RPMI7951 (cell line): ENCODE measurements around the gene SEC61A1. TPM values are rescaled to one million over a fixed set of nuclear protein-coding genes. Genes with fewer than 3 reads are reported as not detected.

Experiments used
- DNase-seq: peaks from one replicate; pipeline ENCODE4 v3.0.0-alpha.2; 2012; ENCODE audit warnings: low read depth
- total RNA-seq: library from RNA; depleted of rRNA; stranded (reverse); fragments of >200 nt; shearing (Covaris generic); gene quantifications from 2 replicates; pipeline ENCODE4 v1.2.3, GENCODE V29; 2014

Gene SEC61A1
- total RNA-seq, 1 experiment from 2014 or later, result 211 TPM

- no peak for DNase-seq
Measured at GRCh38 chr3:128077665-128078064, 25.4 kb downstream of the SEC61A1 start.

DNA sequence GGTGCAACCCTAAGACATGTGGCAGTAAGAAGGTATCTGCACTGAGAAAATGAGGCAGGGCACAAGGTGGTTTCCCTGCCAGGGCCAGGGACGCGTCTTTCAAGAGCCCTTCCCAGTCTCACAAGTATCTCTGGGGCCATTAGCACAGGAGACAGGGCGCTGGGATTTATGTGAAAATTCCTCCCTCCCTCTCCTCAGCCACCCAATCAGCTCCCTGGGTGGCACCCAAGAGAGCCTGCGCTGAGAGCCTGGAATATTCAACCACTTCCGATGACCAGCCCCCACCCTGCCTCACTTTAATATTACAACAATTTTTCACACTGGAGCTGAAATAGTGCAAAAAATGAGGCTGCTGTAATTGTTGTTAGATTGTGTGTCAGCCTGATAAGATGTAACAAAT lies 26.1 kb downstream of the SEC61A1 start:
- no peak for DNase-seq

GRCh38 chr3:128078875-128079274 lies 26.6 kb downstream of the SEC61A1 start:
- no peak for DNase-seq

GRCh38 chr3:128079823-128080222 lies 27.6 kb downstream of the SEC61A1 start:
- no peak for DNase-seq

DNA sequence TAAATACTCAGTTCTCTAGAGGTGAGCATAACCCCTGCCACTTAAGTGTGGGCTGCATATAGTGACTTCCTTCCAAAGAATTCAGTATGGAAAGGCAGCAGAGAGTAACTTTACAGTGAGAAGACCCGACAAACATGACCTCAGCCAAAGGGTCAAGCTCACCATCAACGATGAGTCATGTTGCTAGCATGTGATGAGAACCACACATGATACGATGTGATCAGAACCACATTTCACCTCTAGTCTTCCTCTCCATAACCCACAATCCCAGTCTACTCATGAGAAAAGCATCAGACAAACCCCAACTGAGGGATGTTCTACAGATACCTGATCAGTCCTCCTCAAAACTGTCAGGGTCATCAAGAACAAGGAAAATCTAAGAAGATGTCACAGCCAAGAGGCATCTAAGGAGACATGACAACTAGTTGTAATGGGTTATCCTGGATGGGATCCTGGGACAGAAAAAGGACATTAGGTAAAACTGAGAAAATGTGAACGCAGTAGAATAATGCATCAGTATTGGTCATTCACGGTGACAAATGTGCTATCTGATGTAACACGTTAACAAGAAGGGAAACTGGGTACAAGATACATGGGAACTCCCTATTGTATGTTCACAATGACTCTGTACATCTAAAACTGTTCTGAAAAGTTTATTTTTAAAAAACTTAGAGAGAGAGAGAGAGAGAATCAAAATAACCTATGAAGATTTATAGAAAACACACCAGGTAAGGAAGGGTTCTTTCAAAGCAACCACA lies 28.3 kb downstream of the SEC61A1 start:
- DNase-seq, result peak; percentile 97

- no peak for DNase-seq
Measured at GRCh38 chr3:128081226-128081625, 29.0 kb downstream of the SEC61A1 start.

- peak; percentile 48 for DNase-seq
Measured at GRCh38 chr3:128081846-128082245, 29.6 kb downstream of the SEC61A1 start.

DNA sequence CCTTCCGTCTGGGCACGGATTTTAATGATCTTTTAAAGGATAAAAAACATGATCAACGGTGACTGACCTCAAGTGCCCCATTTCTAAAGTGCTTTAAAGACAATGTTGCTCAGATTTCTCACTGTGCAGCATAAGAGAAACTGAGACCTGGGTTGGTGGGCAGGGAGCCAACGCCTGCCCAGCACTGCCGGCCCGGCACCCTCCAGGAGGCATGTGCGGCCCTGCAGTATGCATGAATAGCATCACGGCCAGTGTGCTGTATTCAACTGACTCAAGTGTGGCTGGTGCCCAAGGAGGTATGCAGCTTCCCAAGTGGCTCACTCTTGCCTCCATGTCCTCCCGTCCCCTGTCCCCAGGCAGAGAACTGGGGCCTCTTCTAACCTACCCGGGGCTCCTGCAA lies 30.3 kb downstream of the SEC61A1 start:
- DNase-seq, result no peak

- DNase-seq, result no peak
Measured at GRCh38 chr3:128083396-128083795, 31.2 kb downstream of the SEC61A1 start.

- peak; percentile 41 for DNase-seq
Measured at GRCh38 chr3:128083980-128084674, 31.9 kb downstream of the SEC61A1 start.

DNA sequence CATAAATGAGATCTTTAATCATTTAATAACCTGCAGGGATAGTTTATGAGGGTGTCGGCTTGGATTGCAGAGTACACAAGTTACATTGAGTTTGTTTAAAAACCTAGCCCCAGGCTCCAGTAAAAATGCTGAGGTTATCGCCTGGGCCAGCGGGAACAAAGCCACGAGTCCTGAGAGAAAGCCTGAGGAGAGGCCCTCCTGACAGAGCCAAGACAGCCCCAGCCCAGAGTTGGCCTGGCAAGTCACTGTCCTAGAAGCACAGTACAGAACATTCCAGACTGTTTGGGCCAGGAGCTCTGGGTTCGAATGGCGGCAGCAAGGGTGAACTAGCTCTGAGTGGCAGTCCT lies 32.4 kb downstream of the SEC61A1 start:
- no peak for DNase-seq

GRCh38 chr3:128089135-128089534 lies 36.9 kb downstream of the SEC61A1 start:
- no peak for DNase-seq

GRCh38 chr3:128091586-128091985 lies 39.3 kb downstream of the SEC61A1 start:
- DNase-seq, result peak; percentile 25

GRCh38 chr3:128094295-128095151 lies 42.3 kb downstream of the SEC61A1 start:
- no peak for DNase-seq

GRCh38 chr3:128095222-128095703 lies 43.0 kb downstream of the SEC61A1 start:
- DNase-seq, result peak; percentile 78

- DNase-seq, result no peak
Measured at GRCh38 chr3:128098234-128098633, 46.0 kb downstream of the SEC61A1 start.

DNA sequence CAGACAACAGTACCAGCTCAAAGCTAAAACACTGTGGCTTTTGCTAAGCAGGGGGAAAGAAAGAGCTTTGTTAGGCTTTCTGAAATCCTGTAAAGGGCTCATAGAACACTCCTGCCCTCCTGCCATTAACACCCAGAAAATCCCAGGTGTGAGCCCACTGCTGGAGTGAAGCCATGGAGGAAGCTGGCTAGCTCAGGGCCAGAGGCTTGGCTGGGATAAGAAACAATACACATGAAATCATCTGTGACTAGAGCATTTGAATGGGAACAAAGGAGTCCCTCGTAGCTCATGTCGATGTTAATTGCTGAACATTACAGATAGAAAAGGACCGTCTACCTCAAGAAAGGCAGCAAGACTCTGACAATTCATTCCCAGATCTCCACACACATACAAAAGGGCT lies 47.9 kb downstream of the SEC61A1 start:
- DNase-seq, result no peak

GRCh38 chr3:128100638-128101037 lies 48.4 kb downstream of the SEC61A1 start:
- DNase-seq, result no peak

- no peak for DNase-seq
Measured at GRCh38 chr3:128103136-128103676, 51.0 kb downstream of the SEC61A1 start.

- DNase-seq, result no peak
Measured at GRCh38 chr3:128107834-128108233, 55.6 kb downstream of the SEC61A1 start.

GRCh38 chr3:128111147-128111546 lies 58.9 kb downstream of the SEC61A1 start:
- no peak for DNase-seq

DNA sequence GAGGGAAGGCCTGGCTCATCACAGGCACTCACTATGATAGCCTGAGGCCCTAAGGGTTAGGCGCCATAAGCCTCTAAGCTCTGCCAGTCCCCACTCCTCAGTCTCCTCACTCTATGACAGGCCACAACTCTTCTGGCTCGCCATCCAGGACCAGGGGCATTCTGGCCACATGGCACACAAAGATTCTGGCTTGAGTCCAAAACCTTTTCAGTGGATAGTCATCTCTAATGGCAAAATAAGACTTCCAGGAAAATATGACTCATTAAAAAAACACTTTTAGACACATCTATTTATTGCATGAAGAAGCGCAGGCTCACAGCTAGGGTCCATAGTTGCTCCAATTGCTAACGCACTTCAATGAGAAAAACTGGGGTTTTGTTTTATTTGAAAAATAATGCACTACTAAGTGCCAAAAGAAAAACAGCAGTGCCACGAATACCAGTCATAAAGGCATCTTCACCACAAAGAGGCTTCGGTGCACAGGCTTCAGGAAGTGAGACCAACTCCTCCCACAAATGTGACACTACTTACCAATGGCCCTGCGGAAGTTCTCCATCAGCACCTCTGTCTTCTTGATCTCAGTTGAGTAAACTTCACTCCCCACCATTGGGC lies 60.2 kb downstream of the SEC61A1 start:
- DNase-seq, result peak; percentile 97
